DOHH2 (cell line): Measurements from ENCODE around the gene STARD13.

Experiments
- H3F3A ChIP-seq: fragments of 200-600 bp; sonication (generic), shearing (Covaris generic); 2 replicates; pipeline ENCODE4 v1.6.0; 2016; ENCODE audit warnings: antibody characterized with exemption, mild to moderate bottlenecking; ENCODE audit not compliant: control insufficient read depth, insufficient read depth
- H3K27ac ChIP-seq: fragments of 200-600 bp; sonication (generic); 2 replicates; pipeline ENCODE4 v1.5.1; 2014; ENCODE audit warnings: low read depth, mild to moderate bottlenecking, low read length, moderate library complexity
- H3K27me3 ChIP-seq: fragments of 200-600 bp; sonication (generic); 2 replicates; pipeline ENCODE4 v1.6.1; 2014; ENCODE audit warnings: mild to moderate bottlenecking, low read length, mixed read lengths; ENCODE audit not compliant: control insufficient read depth
- H3K36me3 ChIP-seq: fragments of 200-600 bp; sonication (generic); 2 replicates; pipeline ENCODE4 v1.6.1; 2014; ENCODE audit warnings: mild to moderate bottlenecking, low read length, moderate library complexity, mixed read lengths; ENCODE audit not compliant: control insufficient read depth
- H3K4me1 ChIP-seq: fragments of 200-600 bp; sonication (generic); 2 replicates; pipeline ENCODE4 v1.6.1; 2014; ENCODE audit warnings: mild to moderate bottlenecking, low read length, mixed read lengths; ENCODE audit not compliant: control insufficient read depth
- H3K4me2 ChIP-seq: fragments of 200-600 bp; sonication (generic); 2 replicates; pipeline ENCODE4 v1.6.0; 2014; ENCODE audit warnings: mild to moderate bottlenecking, low read length, moderate library complexity
- H3K4me3 ChIP-seq: fragments of 200-600 bp; sonication (generic); 2 replicates; pipeline ENCODE4 v1.5.1; 2014; ENCODE audit warnings: mild to moderate bottlenecking, low read length, mixed read lengths
- H3K79me2 ChIP-seq: fragments of 200-600 bp; sonication (generic); 2 replicates; pipeline ENCODE4 v1.6.1; 2014; ENCODE audit warnings: mild to moderate bottlenecking, low read length, mixed read lengths; ENCODE audit not compliant: control insufficient read depth
- H3K9me2 ChIP-seq: fragments of 200-600 bp; sonication (generic); replicated peaks from 2 replicates; pipeline ENCODE4 v1.6.1; 2014; ENCODE audit warnings: mild to moderate bottlenecking, low read length, mixed read lengths; ENCODE audit not compliant: control insufficient read depth
- H3K9me3 ChIP-seq: fragments of 200-600 bp; sonication (generic); 2 replicates; pipeline ENCODE4 v1.6.1; 2014; ENCODE audit warnings: antibody characterized with exemption, low read length, mixed read lengths; ENCODE audit not compliant: control insufficient read depth, insufficient read depth
- H4K20me1 ChIP-seq: fragments of 200-600 bp; sonication (generic); 2 replicates; pipeline ENCODE4 v1.6.0; 2014; ENCODE audit warnings: low read depth, mild to moderate bottlenecking, antibody characterized with exemption, low read length, moderate library complexity; ENCODE audit not compliant: control insufficient read depth, insufficient read depth
- EZH2phosphoT487 ChIP-seq: fragments of 200-600 bp; sonication (generic); IDR thresholded peaks from 2 replicates; pipeline ENCODE4 v1.6.1; 2017; ENCODE audit warnings: borderline replicate concordance, mild to moderate bottlenecking, antibody characterized with exemption, low read length, moderate library complexity, mixed read lengths
- TF ChIP-seq, protein P1 (sequence below): fragments of 200-600 bp; sonication (generic); IDR thresholded peaks from one replicate; pipeline ENCODE4 v1.5.1; 2014; ENCODE audit warnings: antibody characterized with exemption, mild to moderate bottlenecking, low read depth, low read length; ENCODE audit not compliant: poor library complexity, severe bottlenecking

Gene STARD13

DNA sequence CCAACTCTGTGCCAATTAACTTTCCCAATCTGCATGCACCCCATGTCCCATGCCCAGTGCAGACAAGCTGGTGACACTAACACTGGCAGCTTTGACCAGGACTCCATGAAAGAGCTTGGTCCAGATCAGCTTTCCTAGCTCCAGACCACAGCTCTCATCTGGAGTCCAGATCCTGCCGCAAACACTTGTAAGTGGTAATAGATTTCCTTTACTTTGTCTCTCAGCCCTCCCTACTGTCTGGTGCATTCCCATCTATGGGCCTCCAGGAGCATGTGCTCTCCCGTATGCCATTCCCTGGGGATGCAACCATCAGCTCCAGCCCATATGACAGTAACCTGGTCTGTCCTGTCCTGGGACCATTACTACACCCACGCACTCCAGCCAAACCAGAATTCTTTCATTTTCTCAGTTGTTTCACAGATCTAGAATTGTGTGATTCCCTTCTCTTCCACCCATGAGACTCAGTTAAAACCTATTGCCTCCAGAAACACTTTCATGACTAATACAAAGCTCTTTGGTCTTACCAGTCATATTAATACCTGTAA is 4.9 kb upstream of the STARD13 start:
- no peaks in the 10 kb centered on the region for H3K9me3 ChIP-seq
- no peak overlapping the region for H3K4me3 ChIP-seq
- H4K20me1 ChIP-seq: no peaks in the 10 kb centered on the region
- no peaks in the 10 kb centered on the region for H3K79me2 ChIP-seq
- H3K4me2 ChIP-seq: no peak overlapping the region
- peaks cover 9% of the 10 kb centered on the region for H3K27me3 ChIP-seq
- no peaks in the 10 kb centered on the region for H3F3A ChIP-seq
- H3K27ac ChIP-seq: no peak overlapping the region
- no peaks in the 10 kb centered on the region for H3K4me1 ChIP-seq
- H3K9me2 ChIP-seq: no peaks in the 10 kb centered on the region
- H3K36me3 ChIP-seq: no peaks in the 10 kb centered on the region
- TF ChIP-seq, protein P1, sequence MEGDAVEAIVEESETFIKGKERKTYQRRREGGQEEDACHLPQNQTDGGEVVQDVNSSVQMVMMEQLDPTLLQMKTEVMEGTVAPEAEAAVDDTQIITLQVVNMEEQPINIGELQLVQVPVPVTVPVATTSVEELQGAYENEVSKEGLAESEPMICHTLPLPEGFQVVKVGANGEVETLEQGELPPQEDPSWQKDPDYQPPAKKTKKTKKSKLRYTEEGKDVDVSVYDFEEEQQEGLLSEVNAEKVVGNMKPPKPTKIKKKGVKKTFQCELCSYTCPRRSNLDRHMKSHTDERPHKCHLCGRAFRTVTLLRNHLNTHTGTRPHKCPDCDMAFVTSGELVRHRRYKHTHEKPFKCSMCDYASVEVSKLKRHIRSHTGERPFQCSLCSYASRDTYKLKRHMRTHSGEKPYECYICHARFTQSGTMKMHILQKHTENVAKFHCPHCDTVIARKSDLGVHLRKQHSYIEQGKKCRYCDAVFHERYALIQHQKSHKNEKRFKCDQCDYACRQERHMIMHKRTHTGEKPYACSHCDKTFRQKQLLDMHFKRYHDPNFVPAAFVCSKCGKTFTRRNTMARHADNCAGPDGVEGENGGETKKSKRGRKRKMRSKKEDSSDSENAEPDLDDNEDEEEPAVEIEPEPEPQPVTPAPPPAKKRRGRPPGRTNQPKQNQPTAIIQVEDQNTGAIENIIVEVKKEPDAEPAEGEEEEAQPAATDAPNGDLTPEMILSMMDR: no peak
- TF ChIP-seq EZH2phosphoT487: no peak

DNA sequence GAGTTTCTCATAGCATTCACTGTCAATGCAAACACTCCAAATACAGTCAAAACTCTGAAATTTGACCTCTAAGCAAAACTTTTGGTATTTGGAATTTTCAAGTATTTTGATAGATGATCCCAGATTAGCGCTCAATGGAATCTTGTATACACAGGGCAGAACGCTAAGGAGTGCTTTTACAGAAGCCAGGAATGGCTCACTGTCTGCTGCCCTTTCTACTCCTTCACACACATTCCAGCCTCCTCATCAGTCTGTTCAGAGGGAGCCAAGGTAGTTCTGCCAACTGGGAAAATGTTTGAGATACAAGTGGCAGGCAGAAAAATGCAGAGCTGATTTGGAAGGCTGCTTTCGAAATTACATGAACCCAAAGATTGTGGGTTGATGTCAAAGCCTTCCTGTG is 4.4 kb upstream of the STARD13 start:
- Histone ChIP-seq H4K20me1 (no peaks in the 10 kb centered on the region), H3K9me3 (no peaks in the 10 kb centered on the region), H3K27me3 (peaks cover 14% of the 10 kb centered on the region), H3K36me3 (no peaks in the 10 kb centered on the region), H3F3A (no peaks in the 10 kb centered on the region), H3K4me1 (no peaks in the 10 kb centered on the region), H3K9me2 (no peaks in the 10 kb centered on the region), H3K79me2 (no peaks in the 10 kb centered on the region), H3K4me2 (no peak overlapping the region), H3K4me3 (no peak overlapping the region), H3K27ac (no peak overlapping the region)
- TF ChIP-seq, protein P1: no peak
- TF ChIP-seq EZH2phosphoT487: no peak

DNA sequence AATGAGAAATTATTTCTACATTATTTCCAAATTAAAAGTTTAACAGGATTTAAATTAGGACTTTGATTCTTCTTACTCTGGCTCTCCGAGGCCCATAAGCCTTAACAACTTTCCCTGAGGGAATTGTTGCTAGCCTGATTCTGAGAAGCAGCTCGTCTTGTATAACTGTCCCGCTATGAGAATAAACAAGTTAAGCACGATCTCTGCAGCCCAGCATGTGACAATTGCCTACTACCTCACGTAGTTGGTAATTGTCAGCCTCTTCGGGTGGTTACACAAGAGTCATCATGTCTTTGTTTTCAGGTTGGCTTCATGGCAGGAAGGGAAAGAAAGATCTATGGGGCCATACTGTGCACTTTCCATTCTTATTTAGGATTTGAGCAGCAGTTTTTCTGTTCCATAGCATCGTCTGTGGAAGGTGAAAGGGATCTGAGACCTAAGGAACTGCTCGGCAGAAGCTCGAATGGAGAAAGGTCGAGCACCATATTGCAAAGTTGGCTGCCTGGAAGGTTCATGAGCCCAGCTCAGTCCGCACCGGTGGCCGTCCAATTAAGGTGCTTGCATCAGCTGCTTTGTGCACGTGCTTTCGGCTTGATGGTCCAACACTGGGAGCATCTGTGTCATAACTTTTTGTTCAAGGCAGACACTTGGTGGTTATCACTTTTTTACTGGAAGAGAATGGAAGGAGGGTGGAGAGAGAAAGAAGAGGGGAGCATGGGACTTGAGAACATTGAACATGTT is 1.8 kb upstream of the STARD13 start:
- H3K9me3 ChIP-seq: no peaks in the 10 kb centered on the region
- H3K4me1 ChIP-seq: no peaks in the 10 kb centered on the region
- H3K27me3 ChIP-seq: peaks cover 16% of the 10 kb centered on the region
- H3K9me2 ChIP-seq: no peaks in the 10 kb centered on the region
- no peaks in the 10 kb centered on the region for H3F3A ChIP-seq
- TF ChIP-seq EZH2phosphoT487: no peak
- no peaks in the 10 kb centered on the region for H4K20me1 ChIP-seq
- H3K36me3 ChIP-seq: no peaks in the 10 kb centered on the region
- H3K4me2 ChIP-seq: no peak overlapping the region
- no peak overlapping the region for H3K27ac ChIP-seq
- no peak overlapping the region for H3K4me3 ChIP-seq
- H3K79me2 ChIP-seq: no peaks in the 10 kb centered on the region

DNA sequence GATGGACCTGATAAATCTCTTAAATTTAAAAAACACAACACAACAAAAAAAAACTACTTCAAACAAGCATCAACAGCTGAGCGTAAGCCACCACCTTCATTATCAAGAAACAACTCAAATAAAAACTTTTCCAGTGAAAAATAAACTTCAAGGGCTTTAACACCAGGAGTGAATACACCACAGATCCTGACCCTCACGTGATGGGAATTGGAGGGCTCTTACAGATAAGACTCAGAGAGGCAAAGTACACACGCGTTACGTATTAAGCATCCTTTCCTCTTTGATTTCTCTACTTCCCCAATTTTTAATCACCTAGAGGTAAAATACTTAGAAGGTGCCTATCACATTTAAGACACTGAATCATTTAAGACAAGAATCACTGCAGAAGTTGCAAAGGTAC is 573 bp upstream of the STARD13 start:
- H3K4me2 ChIP-seq: no peak overlapping the region
- no peak overlapping the region for H3K4me3 ChIP-seq
- no peak for TF ChIP-seq EZH2phosphoT487
- TF ChIP-seq, protein P1: no peak
- H3K27me3 ChIP-seq: peaks cover 16% of the 10 kb centered on the region
- no peaks in the 10 kb centered on the region for H3K79me2 ChIP-seq
- H3K9me2 ChIP-seq: no peaks in the 10 kb centered on the region
- no peaks in the 10 kb centered on the region for H3F3A ChIP-seq
- no peaks in the 10 kb centered on the region for H3K36me3 ChIP-seq
- H3K27ac ChIP-seq: no peak overlapping the region
- no peaks in the 10 kb centered on the region for H4K20me1 ChIP-seq
- H3K4me1 ChIP-seq: no peaks in the 10 kb centered on the region
- H3K9me3 ChIP-seq: no peaks in the 10 kb centered on the region
